ENCODE data around the gene IGFBP7. TPM values are rescaled to one million over a fixed set of nuclear protein-coding genes. Genes with fewer than 3 reads are reported as not detected.

Gene IGFBP7
- total and polyA plus RNA-seq, 2 of the 8 experiments (the other 6 are each of a cell fraction or from before 2014, with no cell fraction given): 0.17 to 0.48 TPM

- Histone ChIP-seq H3K23ac (ENCODE audit: insufficient read length) (no peak overlapping the region), H2AK5ac (ENCODE audit: low read depth, low read length) (no peak overlapping the region), H3K36me3 (ENCODE audit: control insufficient read depth in 2 of 4, insufficient read depth in 4 of 4, low read length in 3 of 4) (no peaks in the 10 kb centered on the region), H3K4me1 (replicated peaks in 1 of 4; ENCODE audit: control insufficient read depth in 3 of 4, insufficient read depth in 4 of 4, low read length in 3 of 4) (peaks cover 0 to 6% (median 2%) of the 10 kb centered on the region in 4 experiments; a peak in 2 of 7 replicates), H3K23me2 (ENCODE audit: low read depth, low read length) (0 out of 2 replicates have a peak, but pooled peaks cover 1% of the 10 kb centered on the region), H4K20me1 (replicated peaks in 1 of 2; ENCODE audit: control insufficient read depth in 1 of 2, insufficient read depth in 2 of 2, low read length in 2 of 2) (no peaks in the 10 kb centered on the region), H3K79me2 (ENCODE audit: control insufficient read depth in 1 of 2, insufficient read depth in 2 of 2, low read length in 2 of 2) (no peaks in the 10 kb centered on the region), H2BK12ac (ENCODE audit: low read depth, low read length) (no peak overlapping the region), H2AFZ (ENCODE audit: low read length) (no peak overlapping the region), H2BK5ac (ENCODE audit: low read depth, low read length) (no peak overlapping the region), H4K91ac (replicated peaks; ENCODE audit: insufficient read length, low read length) (no peak overlapping the region), H3K79me1 (ENCODE audit: low read depth, low read length) (no peaks in the 10 kb centered on the region), H3K14ac (ENCODE audit: insufficient read length) (no peak overlapping the region), H4K5ac (ENCODE audit: insufficient read length, low read depth, low read length) (no peak overlapping the region), H3K18ac (ENCODE audit: extremely low read depth, low read length) (no peak overlapping the region), H3K27ac (ENCODE audit: low read depth, low read length) (no peak overlapping the region), H3K56ac (replicated peaks; ENCODE audit: insufficient read length, low read depth, low read length) (no peak overlapping the region), H2BK15ac (ENCODE audit: low read length) (no peak overlapping the region), H3K9me3 (ENCODE audit: insufficient read depth in 2 of 2, low read depth in 1 of 2, low read length in 1 of 2) (peaks cover 4 to 5% of the 10 kb centered on the region in 2 experiments; a peak in 3 of 4 replicates), H3K4ac (replicated peaks; ENCODE audit: insufficient read length, low read depth, low read length) (no peak overlapping the region), H3K4me2 (ENCODE audit: insufficient read depth in 1 of 2, low read depth in 2 of 2, low read length in 2 of 2) (no peak overlapping the region), H3K4me3 (ENCODE audit: extremely low read depth in 1 of 4, insufficient read depth in 2 of 4, low read depth in 3 of 4, low read length in 4 of 4) (no peak overlapping the region), H2BK120ac (replicated peaks; ENCODE audit: low read depth, low read length) (no peak overlapping the region), H4K8ac (ENCODE audit: extremely low read depth, insufficient read depth, low read length) (no peak overlapping the region), H3K9ac (replicated peaks in 1 of 4; ENCODE audit: extremely low read depth in 1 of 4, low read depth in 3 of 4, low read length in 3 of 4) (no peak overlapping the region), H2BK20ac (ENCODE audit: low read length) (0 out of 2 replicates have a peak overlapping the region, but pooled peaks have one; percentile 13), H3K27me3 (replicated peaks in 1 of 4; ENCODE audit: control insufficient read depth in 3 of 4, extremely low read depth in 1 of 4, insufficient read depth in 3 of 4, low read length in 3 of 4) (peaks cover 0 to 14% (median 2%) of the 10 kb centered on the region in 4 experiments; a peak in 5 of 7 replicates)
- POLR2A ChIA-PET (ENCODE audit: partially characterized antibody): no interaction called here
- TF ChIP-seq EP300 (IDR thresholded peaks at IDR 0.05; ENCODE audit: borderline replicate concordance in 1 of 2, low read depth in 2 of 2, low read length in 2 of 2): no peak
- no peak for TF ChIP-seq POU5F1 (IDR thresholded peaks at IDR 0.05; ENCODE audit: low read depth, low read length)
- 100% methylated on average over 1 of the region's 1 CpG; no CpG with 5 or more reads in 1 of the 2 experiments for WGBS, 2 experiments (ENCODE audit: extremely low coverage in 1 of 2, insufficient coverage in 1 of 2, insufficient read length in 1 of 2, insufficient replicate concordance in 2 of 2, low coverage in 1 of 2, low lambda C conversion rate in 2 of 2, missing lambda C conversion rate in 1 of 2)
- FAIRE-seq (no peak), DNase-seq (ENCODE audit: low read depth in 1 of 2, low spot score in 2 of 2) (no peak)
- CTCF ChIA-PET (ENCODE audit: partially characterized antibody): interaction anchor here (0.9 kb wide), 1 partner anchor 13 kb away, joined by 3 read pairs; no protein-coding TSS in a partner anchor
These were observed 48.6 kb upstream of the IGFBP7 start for GRCh38 chr4:57158762-57159161.
